K562 (cell line): Measurements from ENCODE around the gene RASSF3. TPM values are rescaled to one million over a fixed set of nuclear protein-coding genes. Genes with fewer than 3 reads are reported as not detected.

Source experiments
- BRF1 ChIP-seq: IDR thresholded peaks from 3 replicates; pipeline ENCODE4 v1.6.1; 2011; ENCODE audit warnings: borderline replicate concordance, mild to moderate bottlenecking; ENCODE audit not compliant: insufficient read length; ENCODE audit errors: extremely low read depth
- EP400 ChIP-seq: fragments of 450-650 bp; IDR thresholded peaks from 2 replicates; pipeline ENCODE4 v1.6.1; 2017; ENCODE audit warnings: antibody characterized with exemption, mild to moderate bottlenecking, moderate library complexity
- MCM3 ChIP-seq: fragments of 450-650 bp; IDR thresholded peaks from 2 replicates; pipeline ENCODE4 v1.6.1; 2016
- POLR2AphosphoS5 ChIP-seq: IDR thresholded peaks from 2 replicates; pipeline ENCODE4 v1.6.1; 2011; ENCODE audit warnings: mild to moderate bottlenecking, low read depth, low read length, moderate library complexity; ENCODE audit not compliant: control insufficient read depth, insufficient read depth
- POLR3A ChIP-seq: IDR thresholded peaks from 2 replicates; pipeline ENCODE4 v1.6.1; 2011; ENCODE audit warnings: borderline replicate concordance, mild to moderate bottlenecking, moderate library complexity; ENCODE audit not compliant: insufficient read length, insufficient read depth; ENCODE audit errors: extremely low read depth
- RBM25 ChIP-seq: fragments of 200-400 bp; formaldehyde crosslinking; IDR thresholded peaks from 2 replicates; pipeline ENCODE4 v1.6.1; 2018; ENCODE audit warnings: low read length, low read depth, moderate library complexity; ENCODE audit not compliant: severe bottlenecking
- SMARCA4 ChIP-seq: fragments of 450-650 bp; IDR thresholded peaks from 2 replicates; pipeline ENCODE4 v1.6.1; 2016
- STAT5A ChIP-seq: IDR thresholded peaks from 2 replicates; pipeline ENCODE4 v1.6.1; 2012; ENCODE audit warnings: low read length, inconsistent platforms, borderline replicate concordance
- TCFL5 ChIP-seq: fragments of 250-450 bp; sonication (Bioruptor Pico); conservative IDR thresholded peaks from 2 replicates; pipeline ENCODE4 v1.6.1; 2021; ENCODE audit warnings: mild to moderate bottlenecking, moderate library complexity, matching md5 sums
- TEAD4 ChIP-seq, 2 experiments: sonication (generic) in 1 of 2; formaldehyde crosslinking in 1 of 2; IDR thresholded peaks; 2 replicates each; pipeline versions ENCODE4 v1.6.1 to v1.8.0; 2012 to 2022; ENCODE audit warnings: borderline replicate concordance in 1 of 2, inconsistent platforms in 1 of 2, low read length in 1 of 2, mild to moderate bottlenecking in 1 of 2, missing genetic modification reagents in 1 of 2
- YBX1 ChIP-seq: fragments of 450-650 bp; IDR thresholded peaks from 2 replicates; pipeline ENCODE4 v1.7.1; 2016; ENCODE audit warnings: mild to moderate bottlenecking
- ZFP30 ChIP-seq: fragments of 250-450 bp; sonication (Bioruptor Pico); IDR thresholded peaks from 2 replicates; pipeline ENCODE4 v1.8.0; 2022; ENCODE audit warnings: moderate library complexity, mild to moderate bottlenecking, inconsistent platforms, borderline replicate concordance
- ZFX ChIP-seq: sonication (generic); formaldehyde crosslinking; IDR thresholded peaks from 2 replicates; pipeline ENCODE4 v1.8.0; 2022; ENCODE audit warnings: mild to moderate bottlenecking, missing genetic modification reagents, moderate library complexity
- ZNF764 ChIP-seq: fragments of 250-450 bp; sonication (Bioruptor Pico); IDR thresholded peaks from 2 replicates; pipeline ENCODE4 v1.4.0; 2020; ENCODE audit warnings: low read depth, mild to moderate bottlenecking, moderate library complexity
- polyA plus RNA-seq, 8 experiments: library from polyadenylated mRNA; depleted of rRNA in 4 of 8; stranded (reverse) in 5 of 8; unstranded in 3 of 8; fragments of >200 nt; fragmentation: Nextera tagmentation in 2 of 8; fragmentation: Illumina TruSeq in 1 of 8; extraction: Ambion mirVana in 2 of 8; extraction: Trizol in 1 of 8; gene quantifications; 2 replicates each; pipeline versions ENCODE4 v1.2.1 to v1.2.3, GENCODE V29; 2011 to 2014; ENCODE audit warnings: inconsistent platforms in 1 of 8, missing spikeins in 1 of 8
- total RNA-seq, 7 experiments: library from RNA; depleted of rRNA in 6 of 7; stranded (reverse); fragments of >200 nt in 6 of 7; fragmentation: Illumina TruSeq in 2 of 7; extraction: Trizol in 2 of 7; gene quantifications; 2 replicates each; pipeline versions ENCODE4 v1.2.1 to v1.2.3, GENCODE V29; 2011 to 2021; ENCODE audit warnings: low replicate concordance in 1 of 7
- TF ChIP-seq, protein P1 (sequence below): sonication (generic); formaldehyde crosslinking; IDR thresholded peaks from 2 replicates; pipeline ENCODE4 v1.8.0; 2022; ENCODE audit warnings: mild to moderate bottlenecking, missing genetic modification reagents, borderline replicate concordance
- TF ChIP-seq, protein P2 (sequence below): fragments of 250-450 bp; sonication (Bioruptor Pico); IDR thresholded peaks from 2 replicates; pipeline ENCODE4 v1.5.0; 2020; ENCODE audit warnings: mild to moderate bottlenecking
- TF ChIP-seq, protein P3 (sequence below), 3 experiments: IDR thresholded peaks in 2 of 3; conservative IDR thresholded peaks in 1 of 3; 2 replicates each; pipeline ENCODE4 v1.5.1; 2011 to 2012; ENCODE audit warnings: low read length in 3 of 3, mild to moderate bottlenecking in 3 of 3, control low read depth in 2 of 3, improper control_type of control experiment in 1 of 3, inconsistent platforms in 1 of 3, low read depth in 1 of 3, mixed read lengths in 1 of 3, moderate library complexity in 1 of 3; ENCODE audit not compliant: insufficient read depth in 2 of 3
- TF ChIP-seq, protein P4 (sequence below), 2 experiments: fragments of 450-650 bp; IDR thresholded peaks; 2 replicates each; pipeline ENCODE4 v1.6.1; 2016

The RASSF3 gene
- total and polyA plus RNA-seq, 9 of the 15 experiments (the other 6 are each of a cell fraction or from before 2014, with no cell fraction given), result 3.7 to 39.2 (median 20.2) TPM

DNA sequence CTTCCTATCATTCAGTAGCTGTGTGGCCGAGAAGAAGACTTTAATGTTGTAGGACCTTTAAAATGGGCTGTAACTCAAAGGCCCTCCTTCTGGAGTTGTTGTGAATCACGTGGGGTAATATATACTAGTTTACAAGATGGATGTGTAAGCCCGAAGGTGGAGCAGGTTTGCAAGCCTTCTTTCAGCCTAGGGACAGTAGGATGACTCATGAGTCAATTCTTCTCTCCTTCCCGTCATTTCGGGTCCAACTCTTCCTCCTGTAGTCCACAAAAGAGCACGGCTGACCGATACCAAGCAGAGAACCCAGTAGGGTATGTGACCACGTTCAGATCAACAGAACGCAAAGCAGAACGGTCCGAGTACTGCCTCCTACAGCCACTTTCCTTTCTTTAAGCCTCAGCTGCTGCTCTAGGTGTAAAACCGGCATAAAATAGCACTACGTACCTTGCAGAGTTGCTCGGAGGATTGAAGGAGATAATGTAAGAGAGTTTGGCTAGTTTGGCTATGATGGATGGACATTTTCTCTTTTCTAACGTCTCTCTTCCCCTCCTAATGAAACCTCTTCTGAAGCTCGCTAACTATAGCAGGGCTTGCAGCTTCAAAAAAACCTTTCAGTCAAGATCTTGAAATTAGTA is 1.3 kb upstream of the RASSF3 start (continued):
- TF ChIP-seq ZNF764 (CRISPR knock-in tag) (no peak), MCM3 (no peak), POLR3A (no peak), TEAD4 (IDR thresholded peaks at IDR 0.05; ENCODE audit: low read length) (0 out of 2 replicates have a peak, but pooled peaks have one; percentile 17), TEAD4 (CRISPR knock-in tag; IDR thresholded peaks at IDR 0.05; ENCODE audit: borderline replicate concordance) (no peak), ZFP30 (CRISPR knock-in tag) (no peak), RBM25 (no peak), ZFX (CRISPR knock-in tag) (no peak), POLR2AphosphoS5 (0 out of 2 replicates have a peak, but pooled peaks have one; percentile 36), EP400 (peak; percentile 40; the same call in 1 of the 2 replicates), TCFL5 (CRISPR knock-in tag) (no peak), STAT5A (no peak), YBX1 (no peak), SMARCA4 (peak; percentile 74), BRF1 (no peak)
- TF ChIP-seq, protein P1, sequence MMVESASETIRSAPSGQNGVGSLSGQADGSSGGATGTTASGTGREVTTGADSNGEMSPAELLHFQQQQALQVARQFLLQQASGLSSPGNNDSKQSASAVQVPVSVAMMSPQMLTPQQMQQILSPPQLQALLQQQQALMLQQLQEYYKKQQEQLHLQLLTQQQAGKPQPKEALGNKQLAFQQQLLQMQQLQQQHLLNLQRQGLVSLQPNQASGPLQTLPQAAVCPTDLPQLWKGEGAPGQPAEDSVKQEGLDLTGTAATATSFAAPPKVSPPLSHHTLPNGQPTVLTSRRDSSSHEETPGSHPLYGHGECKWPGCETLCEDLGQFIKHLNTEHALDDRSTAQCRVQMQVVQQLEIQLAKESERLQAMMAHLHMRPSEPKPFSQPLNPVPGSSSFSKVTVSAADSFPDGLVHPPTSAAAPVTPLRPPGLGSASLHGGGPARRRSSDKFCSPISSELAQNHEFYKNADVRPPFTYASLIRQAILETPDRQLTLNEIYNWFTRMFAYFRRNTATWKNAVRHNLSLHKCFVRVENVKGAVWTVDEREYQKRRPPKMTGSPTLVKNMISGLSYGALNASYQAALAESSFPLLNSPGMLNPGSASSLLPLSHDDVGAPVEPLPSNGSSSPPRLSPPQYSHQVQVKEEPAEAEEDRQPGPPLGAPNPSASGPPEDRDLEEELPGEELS (CRISPR knock-in tag), result no peak
- TF ChIP-seq, protein P2, sequence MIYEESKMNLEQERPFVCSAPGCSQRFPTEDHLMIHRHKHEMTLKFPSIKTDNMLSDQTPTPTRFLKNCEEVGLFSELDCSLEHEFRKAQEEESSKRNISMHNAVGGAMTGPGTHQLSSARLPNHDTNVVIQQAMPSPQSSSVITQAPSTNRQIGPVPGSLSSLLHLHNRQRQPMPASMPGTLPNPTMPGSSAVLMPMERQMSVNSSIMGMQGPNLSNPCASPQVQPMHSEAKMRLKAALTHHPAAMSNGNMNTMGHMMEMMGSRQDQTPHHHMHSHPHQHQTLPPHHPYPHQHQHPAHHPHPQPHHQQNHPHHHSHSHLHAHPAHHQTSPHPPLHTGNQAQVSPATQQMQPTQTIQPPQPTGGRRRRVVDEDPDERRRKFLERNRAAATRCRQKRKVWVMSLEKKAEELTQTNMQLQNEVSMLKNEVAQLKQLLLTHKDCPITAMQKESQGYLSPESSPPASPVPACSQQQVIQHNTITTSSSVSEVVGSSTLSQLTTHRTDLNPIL (CRISPR knock-in tag), result no peak
- TF ChIP-seq, protein P3, sequence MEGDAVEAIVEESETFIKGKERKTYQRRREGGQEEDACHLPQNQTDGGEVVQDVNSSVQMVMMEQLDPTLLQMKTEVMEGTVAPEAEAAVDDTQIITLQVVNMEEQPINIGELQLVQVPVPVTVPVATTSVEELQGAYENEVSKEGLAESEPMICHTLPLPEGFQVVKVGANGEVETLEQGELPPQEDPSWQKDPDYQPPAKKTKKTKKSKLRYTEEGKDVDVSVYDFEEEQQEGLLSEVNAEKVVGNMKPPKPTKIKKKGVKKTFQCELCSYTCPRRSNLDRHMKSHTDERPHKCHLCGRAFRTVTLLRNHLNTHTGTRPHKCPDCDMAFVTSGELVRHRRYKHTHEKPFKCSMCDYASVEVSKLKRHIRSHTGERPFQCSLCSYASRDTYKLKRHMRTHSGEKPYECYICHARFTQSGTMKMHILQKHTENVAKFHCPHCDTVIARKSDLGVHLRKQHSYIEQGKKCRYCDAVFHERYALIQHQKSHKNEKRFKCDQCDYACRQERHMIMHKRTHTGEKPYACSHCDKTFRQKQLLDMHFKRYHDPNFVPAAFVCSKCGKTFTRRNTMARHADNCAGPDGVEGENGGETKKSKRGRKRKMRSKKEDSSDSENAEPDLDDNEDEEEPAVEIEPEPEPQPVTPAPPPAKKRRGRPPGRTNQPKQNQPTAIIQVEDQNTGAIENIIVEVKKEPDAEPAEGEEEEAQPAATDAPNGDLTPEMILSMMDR (IDR thresholded peaks at IDR 0.05 in 2 of 3, conservative IDR thresholded peaks at IDR 0.05 in 1 of 3; ENCODE audit: insufficient read depth in 2 of 3, low read depth in 1 of 3, low read length in 3 of 3), result no peak
- TF ChIP-seq, protein P4, sequence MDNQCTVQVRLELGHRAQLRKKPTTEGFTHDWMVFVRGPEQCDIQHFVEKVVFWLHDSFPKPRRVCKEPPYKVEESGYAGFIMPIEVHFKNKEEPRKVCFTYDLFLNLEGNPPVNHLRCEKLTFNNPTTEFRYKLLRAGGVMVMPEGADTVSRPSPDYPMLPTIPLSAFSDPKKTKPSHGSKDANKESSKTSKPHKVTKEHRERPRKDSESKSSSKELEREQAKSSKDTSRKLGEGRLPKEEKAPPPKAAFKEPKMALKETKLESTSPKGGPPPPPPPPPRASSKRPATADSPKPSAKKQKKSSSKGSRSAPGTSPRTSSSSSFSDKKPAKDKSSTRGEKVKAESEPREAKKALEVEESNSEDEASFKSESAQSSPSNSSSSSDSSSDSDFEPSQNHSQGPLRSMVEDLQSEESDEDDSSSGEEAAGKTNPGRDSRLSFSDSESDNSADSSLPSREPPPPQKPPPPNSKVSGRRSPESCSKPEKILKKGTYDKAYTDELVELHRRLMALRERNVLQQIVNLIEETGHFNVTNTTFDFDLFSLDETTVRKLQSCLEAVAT (IDR thresholded peaks at IDR 0.05), result peak; percentile 61 to 67; a peak in 3 of 4 replicates
